Mammary epithelial cell (primary cell): ENCODE data around the gene SLC6A18.

ENCODE experiments used
- CTCF ChIP-seq, 2 donors: IDR thresholded peaks in 1 of 2; conservative IDR thresholded peaks in 1 of 2; 2 replicates each; pipeline ENCODE4 v1.5.1; 2011 to 2012; ENCODE audit warnings: inconsistent platforms in 2 of 2, low read length in 2 of 2, mild to moderate bottlenecking in 2 of 2, control low read depth in 1 of 2, low read depth in 1 of 2; ENCODE audit not compliant: insufficient read depth in 1 of 2; ENCODE audit errors: extremely low read depth in 1 of 2
- EZH2 ChIP-seq: IDR thresholded peaks from 2 replicates; pipeline ENCODE4 v1.6.1; 2012; ENCODE audit warnings: low read length, inconsistent platforms, borderline replicate concordance

- no peak for TF ChIP-seq CTCF (conservative IDR thresholded peaks at IDR 0.05 in 1 of 2, IDR thresholded peaks at IDR 0.05 in 1 of 2; ENCODE audit: extremely low read depth in 1 of 2, insufficient read depth in 1 of 2, low read depth in 1 of 2, low read length in 2 of 2)
- no peak for TF ChIP-seq EZH2
Measured at GRCh38 chr5:1293416-1294205, 68.4 kb downstream of the SLC6A18 start.
